ENCODE results near the gene DCP1B.

DCP1B gene

GRCh38 chr12:1919284-1919683, 85.0 kb downstream of the DCP1B start:
- no peaks in the 10 kb centered on the region for H4K20me1 ChIP-seq (ENCODE audit: low read depth, low read length)
- no peak overlapping the region for H3K4me3 ChIP-seq (ENCODE audit: insufficient read depth, low read length, poor library complexity, severe bottlenecking)
- TF ChIP-seq, protein P1, sequence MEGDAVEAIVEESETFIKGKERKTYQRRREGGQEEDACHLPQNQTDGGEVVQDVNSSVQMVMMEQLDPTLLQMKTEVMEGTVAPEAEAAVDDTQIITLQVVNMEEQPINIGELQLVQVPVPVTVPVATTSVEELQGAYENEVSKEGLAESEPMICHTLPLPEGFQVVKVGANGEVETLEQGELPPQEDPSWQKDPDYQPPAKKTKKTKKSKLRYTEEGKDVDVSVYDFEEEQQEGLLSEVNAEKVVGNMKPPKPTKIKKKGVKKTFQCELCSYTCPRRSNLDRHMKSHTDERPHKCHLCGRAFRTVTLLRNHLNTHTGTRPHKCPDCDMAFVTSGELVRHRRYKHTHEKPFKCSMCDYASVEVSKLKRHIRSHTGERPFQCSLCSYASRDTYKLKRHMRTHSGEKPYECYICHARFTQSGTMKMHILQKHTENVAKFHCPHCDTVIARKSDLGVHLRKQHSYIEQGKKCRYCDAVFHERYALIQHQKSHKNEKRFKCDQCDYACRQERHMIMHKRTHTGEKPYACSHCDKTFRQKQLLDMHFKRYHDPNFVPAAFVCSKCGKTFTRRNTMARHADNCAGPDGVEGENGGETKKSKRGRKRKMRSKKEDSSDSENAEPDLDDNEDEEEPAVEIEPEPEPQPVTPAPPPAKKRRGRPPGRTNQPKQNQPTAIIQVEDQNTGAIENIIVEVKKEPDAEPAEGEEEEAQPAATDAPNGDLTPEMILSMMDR (IDR thresholded peaks at IDR 0.05; ENCODE audit: insufficient read depth, low read length, poor library complexity, severe bottlenecking), result no peak
- TF ChIP-seq EZH2phosphoT487 (conservative IDR thresholded peaks at IDR 0.05; ENCODE audit: low read length), result no peak
- H3K9ac ChIP-seq (ENCODE audit: low read length), result no peak overlapping the region
- no peak overlapping the region for H3K4me2 ChIP-seq (ENCODE audit: low read depth, low read length, poor library complexity, severe bottlenecking)
- H2AFZ ChIP-seq (ENCODE audit: low read depth, low read length, severe bottlenecking), result no peak overlapping the region
- H3K9me2 ChIP-seq (replicated peaks; ENCODE audit: insufficient read depth, low read length), result no peaks in the 10 kb centered on the region
- H3K36me3 ChIP-seq (ENCODE audit: low read length), result no peaks in the 10 kb centered on the region
- H3F3A ChIP-seq (ENCODE audit: insufficient read depth), result no peaks in the 10 kb centered on the region
- H3K27me3 ChIP-seq (ENCODE audit: low read length), result no peaks in the 10 kb centered on the region
- H3K9me3 ChIP-seq (ENCODE audit: insufficient read depth, low read length), result no peaks in the 10 kb centered on the region
- H3K79me2 ChIP-seq (ENCODE audit: insufficient read depth, low read length), result no peaks in the 10 kb centered on the region
- H3K27ac ChIP-seq (ENCODE audit: low read depth, low read length), result no peak overlapping the region

DNA sequence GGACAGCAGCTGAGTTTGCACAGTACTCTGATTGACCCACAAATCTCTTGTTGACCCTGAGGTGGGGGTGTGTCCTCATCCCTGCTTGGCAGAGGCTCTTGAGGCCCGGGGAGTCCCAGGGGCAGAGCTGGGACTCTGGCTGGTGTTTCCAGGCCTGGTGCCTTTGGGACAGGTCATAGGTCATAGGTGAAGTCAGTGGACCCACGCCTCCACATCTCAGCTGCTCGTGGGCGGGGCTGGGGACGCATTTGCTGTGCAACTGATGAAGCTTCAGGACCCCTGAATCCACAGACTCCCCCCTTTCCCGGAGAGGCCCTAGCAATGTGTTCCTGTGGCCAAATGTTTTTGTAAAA, 85.4 kb downstream of the DCP1B start:
- Histone ChIP-seq H3K9me3 (ENCODE audit: insufficient read depth, low read length) (no peaks in the 10 kb centered on the region), H3F3A (ENCODE audit: insufficient read depth) (no peaks in the 10 kb centered on the region), H3K79me2 (ENCODE audit: insufficient read depth, low read length) (no peaks in the 10 kb centered on the region), H3K4me3 (ENCODE audit: insufficient read depth, low read length, poor library complexity, severe bottlenecking) (no peak overlapping the region), H2AFZ (ENCODE audit: low read depth, low read length, severe bottlenecking) (no peak overlapping the region), H3K9me2 (replicated peaks; ENCODE audit: insufficient read depth, low read length) (no peaks in the 10 kb centered on the region), H3K9ac (ENCODE audit: low read length) (no peak overlapping the region), H3K27me3 (ENCODE audit: low read length) (no peaks in the 10 kb centered on the region), H4K20me1 (ENCODE audit: low read depth, low read length) (no peaks in the 10 kb centered on the region), H3K36me3 (ENCODE audit: low read length) (no peaks in the 10 kb centered on the region), H3K27ac (ENCODE audit: low read depth, low read length) (no peak overlapping the region), H3K4me2 (ENCODE audit: low read depth, low read length, poor library complexity, severe bottlenecking) (no peak overlapping the region)
- no peak for TF ChIP-seq EZH2phosphoT487 (conservative IDR thresholded peaks at IDR 0.05; ENCODE audit: low read length)
- TF ChIP-seq, protein P1 (IDR thresholded peaks at IDR 0.05; ENCODE audit: insufficient read depth, low read length, poor library complexity, severe bottlenecking), result no peak

DNA sequence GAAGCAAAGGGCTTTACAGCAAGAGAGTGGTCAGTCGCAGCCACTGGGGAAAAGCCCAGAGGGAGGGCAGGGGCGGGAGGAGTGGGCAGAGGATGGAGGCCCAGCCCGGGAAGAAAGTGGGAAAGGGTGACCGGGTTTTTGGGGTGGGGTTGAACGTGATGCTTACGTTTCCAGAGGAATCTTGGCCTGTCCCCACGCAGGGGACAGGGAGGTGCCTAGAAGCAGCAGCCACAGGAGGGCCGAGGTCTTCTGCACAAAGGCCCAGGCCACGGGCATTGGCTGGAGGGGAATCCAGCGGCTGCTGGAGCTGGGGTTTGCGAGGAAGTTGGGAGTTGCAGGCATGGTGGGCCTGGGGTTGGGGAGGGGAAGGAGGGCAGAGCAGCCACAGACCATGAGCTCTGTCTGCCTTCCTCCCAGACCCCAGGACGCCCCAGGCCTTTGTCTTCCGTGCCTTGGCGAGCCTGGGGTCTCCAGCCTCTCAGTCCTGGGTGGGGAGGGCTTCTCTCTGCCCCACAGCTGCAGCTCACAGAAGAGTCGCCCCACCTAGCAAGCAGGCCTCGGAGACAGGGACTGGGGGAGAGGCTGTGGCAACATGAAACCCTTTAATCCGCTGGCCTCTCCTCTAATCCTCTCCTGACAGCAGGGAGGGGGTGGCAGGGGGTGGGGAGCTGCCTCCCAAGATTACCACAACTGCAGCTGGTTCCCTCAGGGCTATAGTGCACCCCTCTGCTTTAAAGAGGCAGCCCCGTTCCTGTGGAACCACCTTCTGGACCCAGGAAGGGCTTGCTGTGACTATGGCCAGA, 86.0 kb downstream of the DCP1B start, which contains the start of gene CACNA2D4:
Gene CACNA2D4, minus strand, starts transcription at position 572 of the 803 bp plus-strand sequence. Its CDS starts 179 bp downstream, at position 393.
- H3K9me3 ChIP-seq (ENCODE audit: insufficient read depth, low read length), result no peaks in the 10 kb centered on the region
- H3K27ac ChIP-seq (ENCODE audit: low read depth, low read length), result no peak within 1 kb of the TSS
- H3K36me3 ChIP-seq (ENCODE audit: low read length), result no peaks in the 10 kb centered on the region
- H3F3A ChIP-seq (ENCODE audit: insufficient read depth), result no peaks in the 10 kb centered on the region
- TF ChIP-seq EZH2phosphoT487 (conservative IDR thresholded peaks at IDR 0.05; ENCODE audit: low read length), result no peak
- TF ChIP-seq, protein P1 (IDR thresholded peaks at IDR 0.05; ENCODE audit: insufficient read depth, low read length, poor library complexity, severe bottlenecking), result no peak
- no peaks in the 10 kb centered on the region for H3K9me2 ChIP-seq (replicated peaks; ENCODE audit: insufficient read depth, low read length)
- no peak within 1 kb of the TSS for H2AFZ ChIP-seq (ENCODE audit: low read depth, low read length, severe bottlenecking)
- no peak within 1 kb of the TSS for H3K9ac ChIP-seq (ENCODE audit: low read length)
- H3K79me2 ChIP-seq (ENCODE audit: insufficient read depth, low read length), result no peaks in the 10 kb centered on the region
- H3K27me3 ChIP-seq (ENCODE audit: low read length), result no peaks in the 10 kb centered on the region
- no peak within 1 kb of the TSS for H3K4me2 ChIP-seq (ENCODE audit: low read depth, low read length, poor library complexity, severe bottlenecking)
- no peak within 1 kb of the TSS for H3K4me3 ChIP-seq (ENCODE audit: insufficient read depth, low read length, poor library complexity, severe bottlenecking)
- no peaks in the 10 kb centered on the region for H4K20me1 ChIP-seq (ENCODE audit: low read depth, low read length)

Data from SU-DHL-6 (cell line).